CD14-positive monocyte (primary cell): ENCODE measurements around the gene MBIP. TPM values are rescaled to one million over a fixed set of nuclear protein-coding genes. Genes with fewer than 3 reads are reported as not detected.

Source experiments
- DNase-seq, 3 donors: peaks; one replicate each; pipeline ENCODE4 v3.0.0-alpha.2; 2011 to 2022
- H2AFZ ChIP-seq: 2 replicates; pipeline ENCODE4 v1.6.0; 2012; ENCODE audit warnings: mild to moderate bottlenecking, low read depth, low read length, inconsistent platforms; ENCODE audit not compliant: insufficient read depth, poor library complexity, severe bottlenecking
- H3K27ac ChIP-seq, 2 donors: 1 replicate in 1 of 2; 2 replicates in 1 of 2; pipeline ENCODE4 v1.5.1; 2012 to 2013; ENCODE audit warnings: low read length in 2 of 2, control low read depth in 1 of 2, inconsistent platforms in 1 of 2, low read depth in 1 of 2, mild to moderate bottlenecking in 1 of 2
- H3K27me3 ChIP-seq, 2 donors: one replicate each; pipeline versions ENCODE4 v1.6.0 to v1.6.1; 2011 to 2013; ENCODE audit warnings: low read length in 2 of 2; ENCODE audit not compliant: control insufficient read depth in 2 of 2, insufficient read depth in 2 of 2
- H3K36me3 ChIP-seq, 2 donors: replicated peaks in 1 of 2; 1 replicate in 1 of 2; 2 replicates in 1 of 2; pipeline versions ENCODE4 v1.5.1 to v1.6.1; 2012 to 2013; ENCODE audit warnings: low read length in 2 of 2, control low read depth in 1 of 2, inconsistent platforms in 1 of 2, mild to moderate bottlenecking in 1 of 2; ENCODE audit not compliant: insufficient read depth in 2 of 2, control insufficient read depth in 1 of 2
- H3K4me1 ChIP-seq, 2 donors: 1 replicate in 1 of 2; 2 replicates in 1 of 2; pipeline versions ENCODE4 v1.5.1 to v1.6.1; 2012 to 2013; ENCODE audit warnings: low read length in 2 of 2, control low read depth in 1 of 2, inconsistent platforms in 1 of 2, mild to moderate bottlenecking in 1 of 2, moderate library complexity in 1 of 2; ENCODE audit not compliant: insufficient read depth in 2 of 2, control insufficient read depth in 1 of 2
- H3K4me2 ChIP-seq: replicated peaks from 2 replicates; pipeline ENCODE3; 2012; ENCODE audit warnings: low read length, moderate library complexity, mild to moderate bottlenecking; ENCODE audit not compliant: poor library complexity, severe bottlenecking; ENCODE audit errors: extremely low read depth
- H3K4me3 ChIP-seq, 3 experiments: fragments of 200-600 bp in 1 of 3; sonication (generic) in 1 of 3; replicated peaks in 1 of 3; 1 replicate in 2 of 3; 2 replicates in 1 of 3; pipeline ENCODE4 v1.5.1; 2011 to 2013; ENCODE audit warnings: low read length in 3 of 3, mild to moderate bottlenecking in 3 of 3, control low read depth in 2 of 3, low read depth in 2 of 3, inconsistent platforms in 1 of 3, moderate library complexity in 1 of 3
- H3K79me2 ChIP-seq: 2 replicates; pipeline ENCODE4 v1.6.0; 2012; ENCODE audit warnings: mild to moderate bottlenecking, control low read depth, inconsistent platforms, low read length, moderate library complexity; ENCODE audit not compliant: insufficient read depth
- H3K9ac ChIP-seq: 2 replicates; pipeline ENCODE4 v1.6.0; 2017; ENCODE audit warnings: low read length, mild to moderate bottlenecking; ENCODE audit not compliant: insufficient read depth, poor library complexity, severe bottlenecking
- H3K9me3 ChIP-seq, 2 donors: replicated peaks in 1 of 2; 1 replicate in 1 of 2; 2 replicates in 1 of 2; pipeline versions ENCODE4 v1.5.1 to v1.6.1; 2012 to 2013; ENCODE audit warnings: low read length in 2 of 2, control low read depth in 1 of 2; ENCODE audit not compliant: control insufficient read depth in 1 of 2, insufficient read depth in 1 of 2
- H4K20me1 ChIP-seq: 2 replicates; pipeline ENCODE4 v1.6.0; 2012; ENCODE audit warnings: mild to moderate bottlenecking, low read length, control low read depth, moderate library complexity; ENCODE audit not compliant: insufficient read depth
- H3K27ac Mint-ChIP-seq, 7 donors: one replicate each; pipeline ENCODE4 v1.8.0; 2020; ENCODE audit warnings: mild to moderate bottlenecking in 7 of 7, mixed read lengths in 7 of 7, moderate library complexity in 6 of 7, inconsistent platforms in 2 of 7
- H3K27me3 Mint-ChIP-seq, 3 donors: one replicate each; pipeline ENCODE4 v1.8.0; 2021 to 2022; ENCODE audit warnings: low read depth in 3 of 3, mild to moderate bottlenecking in 3 of 3, mixed read lengths in 3 of 3, moderate library complexity in 3 of 3, inconsistent platforms in 1 of 3
- H3K36me3 Mint-ChIP-seq, 2 donors: one replicate each; pipeline ENCODE4 v1.8.0; 2020; ENCODE audit warnings: mixed read lengths in 2 of 2, inconsistent platforms in 1 of 2, mild to moderate bottlenecking in 1 of 2
- H3K4me1 Mint-ChIP-seq: one replicate; pipeline ENCODE4 v1.8.0; 2020; ENCODE audit warnings: mild to moderate bottlenecking, mixed read lengths
- H3K4me3 Mint-ChIP-seq, 2 donors: one replicate each; pipeline ENCODE4 v1.8.0; 2020; ENCODE audit warnings: mild to moderate bottlenecking in 2 of 2, mixed read lengths in 2 of 2, moderate library complexity in 1 of 2
- H3K9me3 Mint-ChIP-seq, 7 donors: one replicate each; pipeline ENCODE4 v1.8.0; 2020 to 2022; ENCODE audit warnings: mixed read lengths in 7 of 7, mild to moderate bottlenecking in 6 of 7, moderate library complexity in 6 of 7, inconsistent platforms in 2 of 7
- WGBS: methylation state at CpG from one replicate; pipeline ENCODE4 v1.1.5; 2013; ENCODE audit warnings: missing lambda C conversion rate; ENCODE audit not compliant: insufficient coverage; 5-methylcytosine and 5-hydroxymethylcytosine counted together
- intact Hi-C, 2 donors: fragments of 100-400 bp; cut with micrococcal nuclease; formaldehyde crosslinking; loops; one replicate each; pipeline versions ENCODE4 v1.15.0 to v1.15.1; 2023
- polyA plus RNA-seq, 3 donors: library from polyadenylated mRNA; depleted of rRNA in 1 of 3; unstranded in 2 of 3; stranded (reverse) in 1 of 3; fragments of 300-500 nt in 2 of 3; fragments of >200 nt in 1 of 3; fragmentation: Illumina TruSeq in 2 of 3; gene quantifications; 1 replicate in 2 of 3; 2 replicates in 1 of 3; pipeline ENCODE4 v1.2.3, GENCODE V29; 2012 to 2021
- TF ChIP-seq, protein P1 (sequence below): fragments of 200-600 bp; IDR thresholded peaks from one replicate; pipeline ENCODE4 v1.8.0; 2022; ENCODE audit warnings: antibody characterized with exemption, mild to moderate bottlenecking

The MBIP gene
- polyA plus RNA-seq, 3 donors, result 6.6 to 9.1 (median 8.0) TPM

DNA sequence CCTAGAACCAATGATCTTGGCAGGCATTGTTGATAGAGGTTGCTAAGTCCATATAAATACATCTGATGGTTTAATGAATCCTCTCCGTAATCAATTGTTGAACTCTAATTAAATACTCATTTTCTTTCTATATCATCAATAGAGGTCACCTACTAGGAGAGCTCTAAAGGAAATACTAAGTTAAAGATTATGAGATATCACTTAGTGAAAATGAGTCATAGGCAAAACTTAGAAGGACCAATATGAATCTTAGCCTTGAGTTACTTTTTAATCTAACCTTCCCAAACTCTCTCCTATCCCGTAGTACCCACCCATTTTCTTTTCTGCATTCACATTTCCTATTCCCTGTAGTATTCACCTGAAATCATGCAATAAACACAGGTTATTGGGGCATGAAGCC lies 50.2 kb downstream of the MBIP start:
- Histone ChIP-seq H3K27me3 (peaks cover 36 to 37% of the 10 kb centered on the region in 2 donors), H3K4me2 (no peak overlapping the region), H4K20me1 (no peaks in the 10 kb centered on the region), H3K4me1 (peaks cover 8 to 12% of the 10 kb centered on the region in 2 donors), H3K36me3 (no peaks in the 10 kb centered on the region), H3K4me3 (no peak overlapping the region), H2AFZ (no peak overlapping the region), H3K79me2 (no peaks in the 10 kb centered on the region), H3K27ac (no peak overlapping the region), H3K9me3 (no peaks in the 10 kb centered on the region), H3K9ac (no peak overlapping the region)
- Mint-ChIP-seq H3K9me3 (peaks cover 0 to 11% (median 4%) of the 10 kb centered on the region in 7 donors), H3K36me3 (no peaks in the 10 kb centered on the region), H3K4me3 (no peak overlapping the region), H3K27me3 (peaks cover 35 to 37% (median 37%) of the 10 kb centered on the region in 3 donors), H3K27ac (no peak overlapping the region), H3K4me1 (peaks cover 17% of the 10 kb centered on the region)
- DNase-seq, result no peak
- intact Hi-C loops, result no loop called here
- WGBS, result 100% methylated on average over 1 of the region's 2 CpGs
- TF ChIP-seq, protein P1, sequence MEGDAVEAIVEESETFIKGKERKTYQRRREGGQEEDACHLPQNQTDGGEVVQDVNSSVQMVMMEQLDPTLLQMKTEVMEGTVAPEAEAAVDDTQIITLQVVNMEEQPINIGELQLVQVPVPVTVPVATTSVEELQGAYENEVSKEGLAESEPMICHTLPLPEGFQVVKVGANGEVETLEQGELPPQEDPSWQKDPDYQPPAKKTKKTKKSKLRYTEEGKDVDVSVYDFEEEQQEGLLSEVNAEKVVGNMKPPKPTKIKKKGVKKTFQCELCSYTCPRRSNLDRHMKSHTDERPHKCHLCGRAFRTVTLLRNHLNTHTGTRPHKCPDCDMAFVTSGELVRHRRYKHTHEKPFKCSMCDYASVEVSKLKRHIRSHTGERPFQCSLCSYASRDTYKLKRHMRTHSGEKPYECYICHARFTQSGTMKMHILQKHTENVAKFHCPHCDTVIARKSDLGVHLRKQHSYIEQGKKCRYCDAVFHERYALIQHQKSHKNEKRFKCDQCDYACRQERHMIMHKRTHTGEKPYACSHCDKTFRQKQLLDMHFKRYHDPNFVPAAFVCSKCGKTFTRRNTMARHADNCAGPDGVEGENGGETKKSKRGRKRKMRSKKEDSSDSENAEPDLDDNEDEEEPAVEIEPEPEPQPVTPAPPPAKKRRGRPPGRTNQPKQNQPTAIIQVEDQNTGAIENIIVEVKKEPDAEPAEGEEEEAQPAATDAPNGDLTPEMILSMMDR, result no peak

DNA sequence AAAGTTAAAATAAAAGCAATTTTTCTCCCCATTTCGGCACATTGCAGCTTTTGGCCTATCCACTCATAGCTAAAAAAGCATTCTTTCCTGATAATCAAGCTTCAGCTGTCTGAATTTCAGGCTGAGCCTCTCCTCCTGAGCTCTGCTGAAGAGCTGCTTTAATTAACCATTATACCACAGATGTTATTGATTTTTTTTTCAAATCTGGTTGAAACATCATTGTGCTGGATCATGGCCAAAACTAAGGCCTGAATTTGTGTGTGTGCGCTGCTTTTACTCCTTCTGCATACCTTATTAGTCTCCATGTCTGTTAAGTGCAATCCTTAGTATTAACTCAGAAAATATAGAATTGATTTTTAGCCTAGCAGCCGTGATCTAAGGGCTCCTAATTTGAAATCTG lies 52.3 kb downstream of the MBIP start:
- Histone ChIP-seq H4K20me1 (no peaks in the 10 kb centered on the region), H3K4me1 (peaks cover 8 to 12% of the 10 kb centered on the region in 2 donors), H3K27ac (no peak overlapping the region), H3K27me3 (peaks cover 23 to 25% of the 10 kb centered on the region in 2 donors), H2AFZ (no peak overlapping the region), H3K36me3 (no peaks in the 10 kb centered on the region), H3K9ac (no peak overlapping the region), H3K4me2 (no peak overlapping the region), H3K79me2 (no peaks in the 10 kb centered on the region), H3K9me3 (no peaks in the 10 kb centered on the region), H3K4me3 (no peak overlapping the region)
- H3K9me3 Mint-ChIP-seq, result peaks cover 0 to 9% (median 3%) of the 10 kb centered on the region in 7 donors
- no peaks in the 10 kb centered on the region for H3K36me3 Mint-ChIP-seq
- peaks cover 17% of the 10 kb centered on the region for H3K4me1 Mint-ChIP-seq
- no peak overlapping the region for H3K27ac Mint-ChIP-seq
- TF ChIP-seq, protein P1, result no peak
- intact Hi-C loops, result no loop called here
- peaks cover 23 to 24% (median 24%) of the 10 kb centered on the region in 3 donors for H3K27me3 Mint-ChIP-seq
- no peak for DNase-seq
- 100% methylated on average over 1 of the region's 3 CpGs for WGBS
- H3K4me3 Mint-ChIP-seq, result no peak overlapping the region
